OCI-LY1 (cell line): ENCODE measurements around the gene TUBGCP5.

ENCODE experiments used
- H2AFZ ChIP-seq: fragments of 200-600 bp; sonication (generic), shearing (Covaris generic); 2 replicates; pipeline ENCODE4 v1.6.0; 2014; ENCODE audit warnings: antibody characterized with exemption, mild to moderate bottlenecking, low read length
- H3F3A ChIP-seq: fragments of 200-600 bp; sonication (generic), shearing (Covaris generic); 2 replicates; pipeline ENCODE4 v1.6.0; 2014; ENCODE audit warnings: mild to moderate bottlenecking, antibody characterized with exemption, low read length, moderate library complexity; ENCODE audit not compliant: insufficient read depth
- H3K27ac ChIP-seq: fragments of 200-600 bp; sonication (generic); 2 replicates; pipeline ENCODE4 v1.5.1; 2014; ENCODE audit warnings: low read length, mixed run types, mild to moderate bottlenecking, low read depth; ENCODE audit not compliant: poor library complexity, severe bottlenecking
- H3K27me3 ChIP-seq: fragments of 200-600 bp; sonication (generic); 2 replicates; pipeline ENCODE4 v1.6.0; 2014; ENCODE audit warnings: antibody characterized with exemption, mild to moderate bottlenecking, low read length, moderate library complexity; ENCODE audit not compliant: insufficient read depth
- H3K36me3 ChIP-seq: fragments of 200-600 bp; sonication (generic); 2 replicates; pipeline ENCODE4 v1.6.1; 2014; ENCODE audit warnings: mild to moderate bottlenecking, antibody characterized with exemption, low read length, moderate library complexity, mixed read lengths; ENCODE audit not compliant: insufficient read depth
- H3K4me1 ChIP-seq: fragments of 200-600 bp; sonication (generic); 2 replicates; pipeline ENCODE4 v1.5.1; 2014; ENCODE audit warnings: mild to moderate bottlenecking, low read length, moderate library complexity; ENCODE audit not compliant: insufficient read depth, severe bottlenecking
- H3K4me2 ChIP-seq: fragments of 200-600 bp; sonication (generic), shearing (Covaris generic); 2 replicates; pipeline ENCODE4 v1.6.1; 2014; ENCODE audit warnings: low read length
- H3K4me3 ChIP-seq: fragments of 200-600 bp; sonication (generic); 2 replicates; pipeline ENCODE4 v1.5.1; 2014; ENCODE audit warnings: low read length, low read depth, mild to moderate bottlenecking, mixed read lengths; ENCODE audit not compliant: poor library complexity, severe bottlenecking
- H3K79me2 ChIP-seq: fragments of 200-600 bp; shearing (Covaris generic); 2 replicates; pipeline ENCODE4 v1.6.1; 2016; ENCODE audit warnings: mixed run types, low read length, mixed read lengths; ENCODE audit not compliant: insufficient read depth
- H3K9ac ChIP-seq: fragments of 200-600 bp; sonication (generic), shearing (Covaris generic); 2 replicates; pipeline ENCODE4 v1.6.1; 2014; ENCODE audit warnings: mild to moderate bottlenecking, low read length, mixed read lengths
- H3K9me2 ChIP-seq: fragments of 200-600 bp; sonication (generic), shearing (Covaris generic); 2 replicates; pipeline ENCODE4 v1.6.1; 2014; ENCODE audit warnings: low read depth, mild to moderate bottlenecking, low read length, mixed read lengths
- H3K9me3 ChIP-seq: fragments of 200-600 bp; shearing (Covaris generic); 2 replicates; pipeline ENCODE4 v1.6.1; 2014; ENCODE audit warnings: low read length, mixed read lengths
- H4K20me1 ChIP-seq: fragments of 200-600 bp; sonication (generic), shearing (Covaris generic); 2 replicates; pipeline ENCODE4 v1.6.0; 2016; ENCODE audit warnings: mild to moderate bottlenecking, low read length; ENCODE audit not compliant: insufficient read depth
- EZH2 ChIP-seq: fragments of 200-600 bp; sonication (generic), shearing (Covaris generic); IDR thresholded peaks from 2 replicates; pipeline ENCODE4 v1.8.0; 2017; ENCODE audit warnings: borderline replicate concordance, mixed run types, mild to moderate bottlenecking, antibody characterized with exemption, low read length, moderate library complexity, mixed read lengths
- TF ChIP-seq, protein P1 (sequence below): fragments of 200-600 bp; sonication (generic), shearing (Covaris generic); IDR thresholded peaks from 2 replicates; pipeline ENCODE4 v1.5.1; 2017; ENCODE audit warnings: mild to moderate bottlenecking, antibody characterized with exemption, low read length, moderate library complexity, mixed read lengths

Gene TUBGCP5

DNA sequence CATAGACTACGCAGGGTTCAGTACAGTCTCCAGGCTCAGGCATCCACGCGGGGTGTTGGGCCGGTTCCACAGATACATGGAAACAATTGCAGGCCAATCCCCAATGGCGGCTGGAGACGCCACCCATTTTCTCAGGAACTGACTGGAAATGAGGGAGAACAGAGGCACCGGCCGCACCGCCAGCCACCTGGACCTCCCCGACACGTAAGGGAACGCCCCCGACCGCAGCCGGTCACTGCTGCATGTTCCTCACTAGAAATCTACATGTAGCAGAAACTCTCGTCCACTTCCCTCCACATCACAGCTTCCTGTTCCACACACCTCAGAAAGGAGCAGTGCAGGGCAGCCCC is 88.4 kb downstream of the TUBGCP5 start:
- peaks cover 4% of the 10 kb centered on the region for H3K4me1 ChIP-seq
- H3K79me2 ChIP-seq, result no peaks in the 10 kb centered on the region
- no peaks in the 10 kb centered on the region for H4K20me1 ChIP-seq
- no peaks in the 10 kb centered on the region for H3K36me3 ChIP-seq
- H3K9me2 ChIP-seq, result no peaks in the 10 kb centered on the region
- no peaks in the 10 kb centered on the region for H3F3A ChIP-seq
- no peak overlapping the region for H3K4me2 ChIP-seq
- H3K27ac ChIP-seq, result no peak overlapping the region
- H3K9me3 ChIP-seq, result no peaks in the 10 kb centered on the region
- H3K9ac ChIP-seq, result no peak overlapping the region
- H2AFZ ChIP-seq, result no peak overlapping the region
- H3K27me3 ChIP-seq, result peaks cover 7% of the 10 kb centered on the region; the same call in 1 of the 2 replicates
- TF ChIP-seq EZH2, result no peak
- TF ChIP-seq, protein P1, sequence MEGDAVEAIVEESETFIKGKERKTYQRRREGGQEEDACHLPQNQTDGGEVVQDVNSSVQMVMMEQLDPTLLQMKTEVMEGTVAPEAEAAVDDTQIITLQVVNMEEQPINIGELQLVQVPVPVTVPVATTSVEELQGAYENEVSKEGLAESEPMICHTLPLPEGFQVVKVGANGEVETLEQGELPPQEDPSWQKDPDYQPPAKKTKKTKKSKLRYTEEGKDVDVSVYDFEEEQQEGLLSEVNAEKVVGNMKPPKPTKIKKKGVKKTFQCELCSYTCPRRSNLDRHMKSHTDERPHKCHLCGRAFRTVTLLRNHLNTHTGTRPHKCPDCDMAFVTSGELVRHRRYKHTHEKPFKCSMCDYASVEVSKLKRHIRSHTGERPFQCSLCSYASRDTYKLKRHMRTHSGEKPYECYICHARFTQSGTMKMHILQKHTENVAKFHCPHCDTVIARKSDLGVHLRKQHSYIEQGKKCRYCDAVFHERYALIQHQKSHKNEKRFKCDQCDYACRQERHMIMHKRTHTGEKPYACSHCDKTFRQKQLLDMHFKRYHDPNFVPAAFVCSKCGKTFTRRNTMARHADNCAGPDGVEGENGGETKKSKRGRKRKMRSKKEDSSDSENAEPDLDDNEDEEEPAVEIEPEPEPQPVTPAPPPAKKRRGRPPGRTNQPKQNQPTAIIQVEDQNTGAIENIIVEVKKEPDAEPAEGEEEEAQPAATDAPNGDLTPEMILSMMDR, result no peak
- H3K4me3 ChIP-seq, result no peak overlapping the region

DNA sequence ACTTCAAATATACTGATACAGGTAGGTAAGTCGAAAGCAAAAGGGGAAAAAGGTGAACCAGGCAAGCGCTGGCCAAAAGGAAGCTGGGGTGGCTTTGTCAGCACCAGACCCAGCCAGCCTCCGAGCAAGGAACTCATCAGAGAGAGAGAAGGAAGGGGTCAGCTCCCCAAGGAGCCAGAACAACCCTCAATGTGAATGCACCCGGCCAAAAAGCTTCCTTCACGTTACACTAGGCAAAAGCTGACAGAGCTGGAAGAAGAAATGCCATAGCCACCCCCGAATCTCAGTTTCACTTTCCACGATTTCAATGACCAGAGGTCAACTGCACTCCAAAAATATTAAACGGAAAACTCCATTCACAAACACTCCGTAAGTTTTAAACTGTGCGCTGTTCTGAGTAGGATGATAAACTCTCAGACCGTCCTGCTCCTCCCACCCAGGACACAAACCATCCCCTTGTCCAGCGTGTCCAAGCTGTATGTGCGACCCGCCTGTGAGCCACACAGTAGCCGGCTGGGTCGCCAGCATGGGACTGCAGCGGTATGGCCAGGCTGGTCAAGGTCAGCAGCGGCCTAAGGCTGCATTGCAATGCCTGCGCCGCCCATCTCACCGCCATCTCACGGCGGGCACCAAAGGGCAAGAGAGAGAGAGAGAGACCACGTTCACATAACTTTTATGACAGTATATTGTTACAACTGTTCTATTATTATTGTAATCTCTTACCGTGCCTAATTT is 88.9 kb downstream of the TUBGCP5 start:
- H4K20me1 ChIP-seq, result no peaks in the 10 kb centered on the region
- peaks cover 4% of the 10 kb centered on the region for H3K4me1 ChIP-seq
- peaks cover 7% of the 10 kb centered on the region; the same call in 1 of the 2 replicates for H3K27me3 ChIP-seq
- H2AFZ ChIP-seq, result no peak overlapping the region
- H3K9me3 ChIP-seq, result no peaks in the 10 kb centered on the region
- H3K36me3 ChIP-seq, result no peaks in the 10 kb centered on the region
- no peak overlapping the region for H3K27ac ChIP-seq
- no peaks in the 10 kb centered on the region for H3F3A ChIP-seq
- H3K79me2 ChIP-seq, result no peaks in the 10 kb centered on the region
- no peaks in the 10 kb centered on the region for H3K9me2 ChIP-seq
- H3K4me2 ChIP-seq, result no peak overlapping the region
- H3K4me3 ChIP-seq, result no peak overlapping the region
- H3K9ac ChIP-seq, result no peak overlapping the region
- TF ChIP-seq, protein P1, result no peak
- no peak for TF ChIP-seq EZH2
